H1 (cell line): ENCODE results near the gene PRKN. TPM values are rescaled to one million over a fixed set of nuclear protein-coding genes. Genes with fewer than 3 reads are reported as not detected.

Experiments
- CTCF ChIA-PET: fragments of 300-600 bp; sonication (Branson Sonifier 250); formaldehyde crosslinking; loops from one replicate; lab custom pipeline; 2021; ENCODE audit not compliant: partially characterized antibody; lab: Charles Lee
- POLR2A ChIA-PET: fragments of 300-600 bp; sonication (Branson Sonifier 250); formaldehyde crosslinking; loops from one replicate; lab custom pipeline; 2021; ENCODE audit warnings: inconsistent platforms; ENCODE audit not compliant: partially characterized antibody; lab: Charles Lee
- DNase-seq, 2 experiments: peaks; one replicate each; pipeline versions ENCODE4 v3.0.0 to v3.0.0-alpha.2; 2010 to 2022; ENCODE audit warnings: low spot score in 2 of 2, low read depth in 1 of 2, mixed read lengths in 1 of 2
- FAIRE-seq: peaks from 2 replicates; lab custom pipeline; 2011; peaks lifted over from hg19 to GRCh38; lab: Jason Lieb, UNC
- H2AFZ ChIP-seq: 2 replicates; pipeline ENCODE4 v1.8.1; 2012; ENCODE audit warnings: low read length, inconsistent platforms
- H2AK5ac ChIP-seq: 2 replicates; pipeline ENCODE4 v1.6.1; 2013; ENCODE audit warnings: low read depth, low read length
- H2BK120ac ChIP-seq: replicated peaks from 2 replicates; pipeline ENCODE3; 2013; ENCODE audit warnings: low read depth, low read length, inconsistent platforms
- H2BK12ac ChIP-seq: 2 replicates; pipeline ENCODE4 v1.6.1; 2013; ENCODE audit warnings: low read depth, low read length
- H2BK15ac ChIP-seq: 2 replicates; pipeline ENCODE4 v1.6.1; 2013; ENCODE audit warnings: low read length
- H2BK20ac ChIP-seq: 2 replicates; pipeline ENCODE4 v1.6.1; 2013; ENCODE audit warnings: low read length
- H2BK5ac ChIP-seq: 2 replicates; pipeline ENCODE4 v1.6.1; 2013; ENCODE audit warnings: low read depth, low read length
- H3K14ac ChIP-seq: 2 replicates; pipeline ENCODE4 v1.6.1; 2013; ENCODE audit warnings: inconsistent platforms; ENCODE audit not compliant: insufficient read length
- H3K18ac ChIP-seq: 2 replicates; pipeline ENCODE4 v1.6.1; 2013; ENCODE audit warnings: low read length; ENCODE audit errors: extremely low read depth
- H3K23ac ChIP-seq: 2 replicates; pipeline ENCODE4 v1.6.1; 2013; ENCODE audit warnings: inconsistent platforms; ENCODE audit not compliant: insufficient read length
- H3K23me2 ChIP-seq: 2 replicates; pipeline ENCODE4 v1.6.1; 2013; ENCODE audit warnings: low read depth, low read length
- H3K27ac ChIP-seq: 2 replicates; pipeline ENCODE4 v1.6.1; 2011; ENCODE audit warnings: low read depth, low read length, inconsistent platforms
- H3K27me3 ChIP-seq, 4 experiments: replicated peaks in 1 of 4; 1 replicate in 1 of 4; 2 replicates in 3 of 4; pipeline versions ENCODE4 v1.6.1 to v1.8.1; 2011 to 2013; ENCODE audit warnings: low read length in 3 of 4, mild to moderate bottlenecking in 3 of 4, inconsistent platforms in 2 of 4, mixed read lengths in 2 of 4, moderate library complexity in 1 of 4; ENCODE audit not compliant: control insufficient read depth in 3 of 4, insufficient read depth in 3 of 4; ENCODE audit errors: extremely low read depth in 1 of 4
- H3K36me3 ChIP-seq, 4 experiments: 2 replicates each; pipeline versions ENCODE4 v1.6.1 to v1.8.1; 2011 to 2013; ENCODE audit warnings: mild to moderate bottlenecking in 4 of 4, low read length in 3 of 4, moderate library complexity in 2 of 4, control low read depth in 1 of 4, inconsistent platforms in 1 of 4; ENCODE audit not compliant: insufficient read depth in 4 of 4, control insufficient read depth in 2 of 4
- H3K4ac ChIP-seq: replicated peaks from 2 replicates; pipeline ENCODE3; 2013; ENCODE audit warnings: low read length, low read depth, mixed read lengths, inconsistent platforms; ENCODE audit not compliant: insufficient read length
- H3K4me1 ChIP-seq, 4 experiments: replicated peaks in 1 of 4; 1 replicate in 1 of 4; 2 replicates in 3 of 4; pipeline versions ENCODE4 v1.6.1 to v1.8.1; 2011 to 2013; ENCODE audit warnings: low read length in 3 of 4, inconsistent platforms in 2 of 4, mixed read lengths in 1 of 4; ENCODE audit not compliant: insufficient read depth in 4 of 4, control insufficient read depth in 3 of 4
- H3K4me2 ChIP-seq, 2 experiments: 2 replicates each; pipeline versions ENCODE4 v1.6.1 to v1.8.1; 2011 to 2013; ENCODE audit warnings: low read depth in 2 of 2, low read length in 2 of 2, control low read depth in 1 of 2, inconsistent platforms in 1 of 2, mild to moderate bottlenecking in 1 of 2; ENCODE audit not compliant: insufficient read depth in 1 of 2
- H3K4me3 ChIP-seq, 4 experiments: fragments of 200-600, 300-600 bp in 1 of 4; sonication (generic), shearing (Covaris generic), sonication (Bioruptor Twin) in 1 of 4; 2 replicates each; pipeline versions ENCODE4 v1.5.1 to v1.8.1; 2011 to 2016; ENCODE audit warnings: low read length in 4 of 4, low read depth in 3 of 4, control low read depth in 2 of 4, inconsistent platforms in 2 of 4, mild to moderate bottlenecking in 2 of 4, mixed read lengths in 1 of 4, moderate library complexity in 1 of 4; ENCODE audit not compliant: insufficient read depth in 2 of 4; ENCODE audit errors: extremely low read depth in 1 of 4
- H3K56ac ChIP-seq: replicated peaks from 2 replicates; pipeline ENCODE3; 2013; ENCODE audit warnings: low read depth, mild to moderate bottlenecking, mixed read lengths, low read length, inconsistent platforms; ENCODE audit not compliant: insufficient read length
- H3K79me1 ChIP-seq: 2 replicates; pipeline ENCODE4 v1.6.1; 2013; ENCODE audit warnings: low read depth, low read length, control low read depth
- H3K79me2 ChIP-seq, 2 experiments: 2 replicates each; pipeline versions ENCODE4 v1.6.1 to v1.8.1; 2012 to 2013; ENCODE audit warnings: low read length in 2 of 2, mild to moderate bottlenecking in 2 of 2, inconsistent platforms in 1 of 2; ENCODE audit not compliant: insufficient read depth in 2 of 2, control insufficient read depth in 1 of 2
- H3K9ac ChIP-seq, 4 experiments: replicated peaks in 1 of 4; 1 replicate in 1 of 4; 2 replicates in 3 of 4; pipeline versions ENCODE4 v1.6.1 to v1.8.1; 2011 to 2013; ENCODE audit warnings: low read depth in 3 of 4, low read length in 3 of 4, control low read depth in 2 of 4, mild to moderate bottlenecking in 2 of 4, moderate library complexity in 2 of 4, inconsistent platforms in 1 of 4; ENCODE audit errors: extremely low read depth in 1 of 4
- H3K9me3 ChIP-seq, 2 experiments: 2 replicates each; pipeline versions ENCODE4 v1.6.1 to v1.8.1; 2012 to 2013; ENCODE audit warnings: mild to moderate bottlenecking in 2 of 2, moderate library complexity in 2 of 2, control low read depth in 1 of 2, inconsistent platforms in 1 of 2, low read depth in 1 of 2, low read length in 1 of 2, mixed read lengths in 1 of 2; ENCODE audit not compliant: insufficient read depth in 2 of 2
- H4K20me1 ChIP-seq, 2 experiments: replicated peaks in 1 of 2; 2 replicates each; pipeline versions ENCODE3 to v1.8.1; 2011 to 2013; ENCODE audit warnings: inconsistent platforms in 2 of 2, low read length in 2 of 2, mild to moderate bottlenecking in 1 of 2; ENCODE audit not compliant: insufficient read depth in 2 of 2, control insufficient read depth in 1 of 2
- H4K5ac ChIP-seq: 2 replicates; pipeline ENCODE4 v1.6.1; 2013; ENCODE audit warnings: low read length, low read depth, mixed read lengths, inconsistent platforms; ENCODE audit not compliant: insufficient read length
- H4K8ac ChIP-seq: 2 replicates; pipeline ENCODE4 v1.8.0; 2013; ENCODE audit warnings: mild to moderate bottlenecking, moderate library complexity, low read length, inconsistent platforms; ENCODE audit not compliant: insufficient read depth; ENCODE audit errors: extremely low read depth
- H4K91ac ChIP-seq: replicated peaks from 2 replicates; pipeline ENCODE3; 2013; ENCODE audit warnings: low read length, mixed read lengths, inconsistent platforms; ENCODE audit not compliant: insufficient read length
- CREB1 ChIP-seq: IDR thresholded peaks from 2 replicates; pipeline ENCODE4 v1.6.1; 2012; ENCODE audit warnings: inconsistent platforms
- KDM4A ChIP-seq: IDR thresholded peaks from one replicate; pipeline ENCODE4 v1.7.1; 2012; ENCODE audit warnings: low read depth, mild to moderate bottlenecking, moderate library complexity, low read length, inconsistent platforms; ENCODE audit not compliant: severe bottlenecking
- KDM5A ChIP-seq: fragments of 200-600 bp; IDR thresholded peaks from 2 replicates; pipeline ENCODE4 v1.7.1; 2012; ENCODE audit warnings: mild to moderate bottlenecking, low read length, inconsistent platforms, mixed read lengths
- MAFK ChIP-seq: IDR thresholded peaks from 2 replicates; pipeline ENCODE4 v1.6.1; 2012; ENCODE audit warnings: low read depth, mild to moderate bottlenecking, improper control_type of control experiment, low read length
- PHF8 ChIP-seq: fragments of 200-600 bp; sonication (generic); conservative IDR thresholded peaks from 2 replicates; pipeline ENCODE4 v1.7.1; 2012; ENCODE audit warnings: low read depth, mild to moderate bottlenecking, inconsistent platforms, low read length, moderate library complexity
- RXRA ChIP-seq: IDR thresholded peaks from 2 replicates; pipeline ENCODE4 v1.6.1; 2011; ENCODE audit warnings: low read depth, mild to moderate bottlenecking, low read length, moderate library complexity; ENCODE audit not compliant: insufficient read depth
- SIRT6 ChIP-seq: IDR thresholded peaks from one replicate; pipeline ENCODE4 v1.7.1; 2012; ENCODE audit warnings: low read length, inconsistent platforms
- SP1 ChIP-seq: IDR thresholded peaks from 2 replicates; pipeline ENCODE4 v1.6.1; 2011; ENCODE audit warnings: low read depth, low read length
- SRF ChIP-seq: IDR thresholded peaks from 2 replicates; pipeline ENCODE4 v1.6.1; 2011; ENCODE audit warnings: mild to moderate bottlenecking, low read depth, low read length, moderate library complexity
- TBP ChIP-seq: IDR thresholded peaks from 2 replicates; pipeline ENCODE4 v1.6.1; 2011; ENCODE audit warnings: low read depth, low read length, improper control_type of control experiment
- ZNF274 ChIP-seq: IDR thresholded peaks from 2 replicates; pipeline ENCODE4 v1.7.0; 2012; ENCODE audit warnings: low read length, borderline replicate concordance; ENCODE audit errors: extremely low read depth
- WGBS, 2 experiments: shearing (Covaris generic) in 1 of 2; methylation state at CpG; one replicate each; pipeline versions ENCODE4 v1.1.6 to v1.1.7; 2013 to 2015; ENCODE audit warnings: low lambda C conversion rate in 2 of 2, mixed read lengths in 2 of 2, inconsistent platforms in 1 of 2, low coverage in 1 of 2, missing lambda C conversion rate in 1 of 2; ENCODE audit not compliant: insufficient replicate concordance in 2 of 2, insufficient coverage in 1 of 2, insufficient read length in 1 of 2; ENCODE audit errors: extremely low coverage in 1 of 2, missing lambda C conversion rate in 1 of 2; 5-methylcytosine and 5-hydroxymethylcytosine counted together
- polyA plus RNA-seq, 7 experiments: library from polyadenylated mRNA; depleted of rRNA in 3 of 7; stranded (reverse) in 5 of 7; unstranded in 2 of 7; fragments of >200 nt in 5 of 7; fragments of 200-250 nt in 2 of 7; gene quantifications; 1 replicate in 5 of 7; 2 replicates in 1 of 7; 4 replicates in 1 of 7; pipeline versions ENCODE4 v1.2.1 to v1.2.3, GENCODE V29; 2011 to 2013; ENCODE audit warnings: missing spikeins in 2 of 7, mixed read lengths in 2 of 7
- total RNA-seq: library from RNA; stranded (reverse); fragmentation: NEBNext Ultra II Directional; extraction: Animal tissue kit (Norgen Biotek cat#: 25700); gene quantifications from 2 replicates; pipeline ENCODE4 v1.2.1, GENCODE V29; 2021

Gene PRKN
- total and polyA plus RNA-seq, 2 of the 8 experiments (the other 6 are each of a cell fraction or from before 2014, with no cell fraction given) = 0.13 to 0.29 TPM

DNA sequence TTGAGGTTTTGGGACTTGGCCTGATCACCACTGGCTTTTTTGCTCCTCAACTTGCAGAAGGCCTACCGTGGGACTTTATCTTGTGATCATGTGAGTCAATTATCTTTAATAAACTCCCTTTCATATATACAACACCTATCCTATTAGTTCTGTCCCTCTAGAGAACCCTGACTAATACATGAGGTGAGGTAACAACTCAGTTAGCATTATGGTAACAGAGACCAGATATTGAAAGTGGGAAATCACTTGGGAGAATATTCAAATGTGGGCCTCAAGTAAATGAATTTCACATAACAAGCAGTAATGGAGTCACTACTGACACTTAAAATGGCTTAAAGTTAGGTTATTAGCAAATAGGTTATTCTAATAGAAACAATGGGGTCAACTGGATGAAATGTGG is 1015.6 kb downstream of the PRKN start:
- H3K14ac ChIP-seq = no peak overlapping the region
- H2AFZ ChIP-seq = no peak overlapping the region
- no peak overlapping the region for H2BK15ac ChIP-seq
- TF ChIP-seq TBP (no peak), SIRT6 (no peak), ZNF274 (no peak), SP1 (no peak), KDM4A (no peak), CREB1 (no peak), MAFK (no peak), KDM5A (no peak), PHF8 (no peak), RXRA (no peak), SRF (no peak)
- TF ChIP-seq, all 59 proteins: peak for 0
- Histone ChIP-seq H3K79me1 (no peaks in the 10 kb centered on the region), H3K4me1 (no peaks in the 10 kb centered on the region), H3K36me3 (no peaks in the 10 kb centered on the region), H3K9ac (no peak overlapping the region), H3K23ac (no peak overlapping the region), H2BK120ac (no peak overlapping the region), H4K20me1 (peaks cover 0 to 2% of the 10 kb centered on the region in 2 experiments), H3K27ac (no peak overlapping the region), H4K8ac (no peak overlapping the region), H3K56ac (no peak overlapping the region), H4K5ac (no peak overlapping the region), H3K18ac (no peak overlapping the region), H3K4ac (no peak overlapping the region), H2BK5ac (no peak overlapping the region), H3K79me2 (no peaks in the 10 kb centered on the region), H3K9me3 (no peaks in the 10 kb centered on the region), H3K4me2 (no peak overlapping the region), H3K4me3 (no peak overlapping the region), H2BK20ac (no peak overlapping the region), H3K27me3 (no peaks in the 10 kb centered on the region), H4K91ac (no peak overlapping the region), H3K23me2 (no peaks in the 10 kb centered on the region), H2AK5ac (no peak overlapping the region), H2BK12ac (no peak overlapping the region)
- 100% methylated on average over 1 of the region's 1 CpG; no CpG with 5 or more reads in 1 of the 2 experiments for WGBS, 2 experiments
- FAIRE-seq (no peak), DNase-seq (no peak)
- CTCF ChIA-PET = interaction anchor here (0.6 kb wide), 1 partner anchor 93 kb away, joined by 3 read pairs; no protein-coding TSS in a partner anchor
- POLR2A ChIA-PET = no interaction called here
